Measurements from ENCODE around the gene HOXD11. TPM values are rescaled to one million over a fixed set of nuclear protein-coding genes. Genes with fewer than 3 reads are reported as not detected.

The HOXD11 gene
- total and polyA plus RNA-seq, 2 of the 4 experiments (the other 2 are of a cell fraction), result not detected

GRCh38 chr2:176082525-176082823, 24.6 kb upstream of the HOXD11 start:
- H2AK5ac ChIP-seq (ENCODE audit: low read depth, low read length), result no peak overlapping the region
- H4K20me1 ChIP-seq (ENCODE audit: insufficient read depth, low read length), result peaks cover 3% of the 10 kb centered on the region; the same call in 1 of the 2 replicates
- peaks cover 1% of the 10 kb centered on the region for H3K4me1 ChIP-seq (ENCODE audit: control insufficient read depth, insufficient read depth, low read length)
- no peak overlapping the region for H2AK9ac ChIP-seq (replicated peaks; ENCODE audit: low read depth, low read length, poor library complexity)
- no peak overlapping the region for H3K56ac ChIP-seq (ENCODE audit: extremely low read depth, insufficient read depth, low read length)
- H2BK5ac ChIP-seq (ENCODE audit: low read depth, low read length, poor library complexity, severe bottlenecking), result no peak overlapping the region
- in situ Hi-C loops (cut with MboI; ENCODE audit: low sequenced_read_pairs), result loop anchor here (25.0 kb wide), 2 partner anchors 1045 to 1345 kb away; no protein-coding TSS in a partner anchor
- no peak overlapping the region for H3K18ac ChIP-seq (ENCODE audit: low read depth, low read length)
- H3K14ac ChIP-seq (replicated peaks; ENCODE audit: low read depth, low read length), result no peak overlapping the region
- H2BK20ac ChIP-seq (ENCODE audit: low read depth, low read length), result no peak overlapping the region
- WGBS, 2 experiments (ENCODE audit: extremely low coverage in 2 of 2, insufficient read length in 1 of 2), result no CpG with 5 or more reads among the region's 10 CpGs
- intact Hi-C loops (cut with micrococcal nuclease), result no loop called here
- H3K4me2 ChIP-seq (ENCODE audit: low read depth, low read length), result no peak overlapping the region
- no peak overlapping the region for H3K4ac ChIP-seq (ENCODE audit: low read depth, low read length)
- no peak for ATAC-seq (ENCODE audit: low read depth)
- dilution Hi-C loops (cut with HindIII; ENCODE audit: low sequenced_read_pairs, unreplicated experiment), result no loop called here
- ChIA-PET CTCF (no interaction called here), POLR2A (ENCODE audit: unreplicated experiment) (no interaction called here)
- no peak overlapping the region for H4K8ac ChIP-seq (ENCODE audit: low read depth in 2 of 2, low read length in 2 of 2)
- no peak overlapping the region for H2BK15ac ChIP-seq (ENCODE audit: low read depth, low read length)
- H3K27ac ChIP-seq (ENCODE audit: insufficient read depth, low read length), result no peak overlapping the region
- no peaks in the 10 kb centered on the region for H3K9me1 ChIP-seq (ENCODE audit: insufficient read depth, low read length)
- BruUV-seq (replicated peaks), result no TSS peak
- TF ChIP-seq RCOR1 (IDR thresholded peaks at IDR 0.05; ENCODE audit: insufficient replicate concordance, low read length) (no peak), BHLHE40 (IDR thresholded peaks at IDR 0.05; ENCODE audit: low read depth, low read length) (no peak), FOS (IDR thresholded peaks at IDR 0.05; ENCODE audit: low read depth, low read length) (no peak), CHD1 (IDR thresholded peaks at IDR 0.05; ENCODE audit: low read depth, low read length) (no peak), SMC3 (IDR thresholded peaks at IDR 0.05; ENCODE audit: low read depth, low read length) (no peak), MAZ (IDR thresholded peaks at IDR 0.05; ENCODE audit: borderline replicate concordance, low read depth, low read length) (no peak), CTCF (conservative IDR thresholded peaks at IDR 0.05; ENCODE audit: low read depth, low read length) (no peak), RFX5 (IDR thresholded peaks at IDR 0.05; ENCODE audit: low read depth, low read length) (no peak), CEBPB (IDR thresholded peaks at IDR 0.05; ENCODE audit: low read depth, low read length) (no peak), RAD21 (IDR thresholded peaks at IDR 0.05; ENCODE audit: low read length) (no peak), USF2 (IDR thresholded peaks at IDR 0.05; ENCODE audit: low read depth, low read length) (no peak), MXI1 (IDR thresholded peaks at IDR 0.05; ENCODE audit: borderline replicate concordance, low read depth, low read length) (no peak), ELK1 (IDR thresholded peaks at IDR 0.05; ENCODE audit: borderline replicate concordance, low read depth, low read length) (no peak), NFE2L2 (IDR thresholded peaks at IDR 0.05; ENCODE audit: low read depth, low read length) (no peak), POLR2A (IDR thresholded peaks at IDR 0.05; ENCODE audit: low read depth, low read length) (no peak), MAFK (IDR thresholded peaks at IDR 0.05; ENCODE audit: low read depth, low read length) (no peak)
- no peak overlapping the region for H4K91ac ChIP-seq (ENCODE audit: insufficient read depth, low read depth, low read length)
- no peak overlapping the region for H3K9ac ChIP-seq (ENCODE audit: low read depth, low read length)
- no peak overlapping the region for H4K5ac ChIP-seq (ENCODE audit: low read depth, low read length)
- peaks cover 29% of the 10 kb centered on the region for H3K9me3 ChIP-seq (ENCODE audit: control insufficient read depth, insufficient read depth, low read length)
- no peaks in the 10 kb centered on the region for H3K79me1 ChIP-seq (ENCODE audit: low read depth in 1 of 2, low read length in 2 of 2)
- no peak for DNase-seq
- peaks cover 84% of the 10 kb centered on the region for H3K27me3 ChIP-seq (ENCODE audit: control insufficient read depth, insufficient read depth, low read length)
- H2AFZ ChIP-seq (replicated peaks; ENCODE audit: low read length, poor library complexity), result no peak overlapping the region
- no peak overlapping the region for H3K4me3 ChIP-seq (ENCODE audit: insufficient read depth, low read depth, low read length)
- no peaks in the 10 kb centered on the region for H3K36me3 ChIP-seq (ENCODE audit: control insufficient read depth, insufficient read depth, low read length)
- H2BK120ac ChIP-seq (ENCODE audit: low read depth, low read length), result no peak overlapping the region
- no peak overlapping the region for H3K23ac ChIP-seq (ENCODE audit: low read depth, low read length)
